GM19324 (cell line): Measurements from ENCODE around the gene CROCC.

Source experiments
- ATAC-seq: cut with Tn5 transposase; IDR thresholded peaks from one replicate; pipeline ENCODE4 v1.9.1; 2021; ENCODE audit warnings: mild to moderate bottlenecking, moderate library complexity; ENCODE audit not compliant: unreplicated experiment, low FRiP score

The CROCC gene

GRCh38 chr1:16979475-16980327, 58.0 kb downstream of the CROCC start:
- no peak for ATAC-seq

GRCh38 chr1:16980473-16981268, 58.9 kb downstream of the CROCC start, which contains the start of gene MFAP2:
Gene MFAP2, minus strand, starts transcription at chr1:16980620. Its CDS starts 2,347 bp downstream, at chr1:16978273.
- ATAC-seq = no peak

- ATAC-seq = no peak
These were observed 59.6 kb downstream of the CROCC start for GRCh38 chr1:16981269-16981849.

GRCh38 chr1:16982902-16983301, 61.2 kb downstream of the CROCC start:
- no peak for ATAC-seq

- ATAC-seq = no peak
These were observed 61.9 kb downstream of the CROCC start for GRCh38 chr1:16983649-16984048.

- ATAC-seq = no peak
These were observed 63.0 kb downstream of the CROCC start for GRCh38 chr1:16984717-16985116.

GRCh38 chr1:16986113-16986512, 64.4 kb downstream of the CROCC start:
- no peak for ATAC-seq

- ATAC-seq = no peak
These were observed 64.8 kb downstream of the CROCC start for GRCh38 chr1:16986560-16986959.

- no peak for ATAC-seq
These were observed 65.2 kb downstream of the CROCC start for GRCh38 chr1:16986962-16987361.

GRCh38 chr1:16988210-16988609, 66.5 kb downstream of the CROCC start:
- no peak for ATAC-seq

- ATAC-seq = no peak
These were observed 68.1 kb downstream of the CROCC start for GRCh38 chr1:16989676-16990391.

- ATAC-seq = no peak
These were observed 69.8 kb downstream of the CROCC start for GRCh38 chr1:16991571-16991970.

GRCh38 chr1:16992102-16992501, 70.4 kb downstream of the CROCC start:
- ATAC-seq = no peak

- no peak for ATAC-seq
These were observed 70.9 kb downstream of the CROCC start for GRCh38 chr1:16992675-16993074.

- ATAC-seq = no peak
These were observed 71.8 kb downstream of the CROCC start for GRCh38 chr1:16993521-16994038.

- no peak for ATAC-seq
These were observed 75.1 kb downstream of the CROCC start for GRCh38 chr1:16996845-16997244.

- ATAC-seq = no peak
These were observed 76.9 kb downstream of the CROCC start for GRCh38 chr1:16998589-16998988.

- ATAC-seq = no peak
These were observed 78.1 kb downstream of the CROCC start for GRCh38 chr1:16999863-17000262.

GRCh38 chr1:17001760-17002523, 80.2 kb downstream of the CROCC start:
- ATAC-seq = no peak

GRCh38 chr1:17002524-17002902, 80.8 kb downstream of the CROCC start:
- ATAC-seq = no peak
